HCT116 (cell line): ENCODE results near the gene LIN54. TPM values are rescaled to one million over a fixed set of nuclear protein-coding genes. Genes with fewer than 3 reads are reported as not detected.

Source experiments
- ATAC-seq: fragments of 200-7000 bp; cut with Tn5 transposase; 2 replicates; pipeline ENCODE4 v1.9.1; 2020; ENCODE audit warnings: mild to moderate bottlenecking, moderate library complexity
- BruUV-seq: library from RNA; stranded (reverse); fragments of 400-500 nt; replicated peaks from 2 replicates; lab custom pipeline; 2021; lab: Mats Ljungman, UMichigan
- CTCF ChIA-PET: fragments of 300-600 bp; sonication (Branson Sonifier 250); formaldehyde crosslinking; loops from one replicate; lab custom pipeline; 2021; ENCODE audit warnings: antibody characterized with exemption; lab: Charles Lee
- POLR2A ChIA-PET: fragments of 300-600, 350-600 bp; sonication (Branson Sonifier 250); formaldehyde crosslinking; loops from one replicate; lab custom pipeline; 2021; ENCODE audit warnings: antibody characterized with exemption; lab: Charles Lee
- RAD21 ChIA-PET, 2 experiments: fragments of 300-600 bp; sonication (Branson Sonifier 250); formaldehyde crosslinking; loops; one replicate each; lab custom pipeline; 2023; ENCODE audit warnings: low total read pairs in 2 of 2; ENCODE audit not compliant: uncharacterized antibody in 2 of 2, unreplicated experiment in 2 of 2, low non-redundant PET in 1 of 2; lab: Charles Lee
- DNase-seq: peaks from one replicate; pipeline ENCODE4 v3.0.0-alpha.2; 2010; ENCODE audit warnings: low read depth, low spot score
- H2AFZ ChIP-seq: fragments of 200-600 bp; shearing (Covaris generic), sonication (generic); 2 replicates; pipeline ENCODE4 v1.6.1; 2017; ENCODE audit warnings: low read depth, mixed run types, mixed read lengths, antibody characterized with exemption, low read length; ENCODE audit not compliant: poor library complexity, severe bottlenecking
- H3K27ac ChIP-seq: 2 replicates; pipeline ENCODE4 v1.5.1; 2012; ENCODE audit warnings: low read depth, low read length
- H3K27me3 ChIP-seq: fragments of 200-600 bp; sonication (generic); 2 replicates; pipeline ENCODE4 v1.6.1; 2016; ENCODE audit warnings: mixed run types, low read length, mixed read lengths; ENCODE audit not compliant: insufficient read depth
- H3K36me3 ChIP-seq, 2 experiments: fragments of 200-500 bp in 1 of 2; fragments of 200-600 bp in 1 of 2; sonication (Bioruptor generic) in 1 of 2; sonication (generic) in 1 of 2; 2 replicates each; pipeline versions ENCODE4 v1.5.1 to v1.6.1; 2014 to 2016; ENCODE audit warnings: low read length in 2 of 2, inconsistent platforms in 1 of 2, mixed read lengths in 1 of 2, mixed run types in 1 of 2; ENCODE audit not compliant: insufficient read depth in 2 of 2, control insufficient read depth in 1 of 2
- H3K4me1 ChIP-seq, 2 experiments: fragments of 200-600 bp in 1 of 2; sonication (generic) in 1 of 2; 2 replicates each; pipeline versions ENCODE4 v1.5.1 to v1.6.1; 2012 to 2017; ENCODE audit warnings: low read length in 2 of 2, inconsistent platforms in 1 of 2, mild to moderate bottlenecking in 1 of 2, mixed read lengths in 1 of 2, mixed run types in 1 of 2, moderate library complexity in 1 of 2; ENCODE audit not compliant: insufficient read depth in 2 of 2, control insufficient read depth in 1 of 2
- H3K4me2 ChIP-seq: fragments of 200-600 bp; sonication (generic); 2 replicates; pipeline ENCODE4 v1.6.1; 2017; ENCODE audit warnings: mixed run types, low read length, mixed read lengths
- H3K4me3 ChIP-seq, 2 experiments: fragments of 200-600 bp in 1 of 2; sonication (generic) in 1 of 2; replicated peaks in 1 of 2; 2 replicates each; pipeline ENCODE4 v1.5.1; 2011 to 2016; ENCODE audit warnings: low read length in 2 of 2, control low read depth in 1 of 2, low read depth in 1 of 2, mild to moderate bottlenecking in 1 of 2, mixed read lengths in 1 of 2, mixed run types in 1 of 2
- H3K79me2 ChIP-seq: fragments of 200-600 bp; sonication (generic); 2 replicates; pipeline ENCODE4 v1.6.1; 2017; ENCODE audit warnings: mild to moderate bottlenecking, mixed run types, low read length, moderate library complexity, mixed read lengths; ENCODE audit not compliant: insufficient read depth
- H3K9ac ChIP-seq: fragments of 200-600 bp; sonication (generic); 2 replicates; pipeline ENCODE4 v1.6.1; 2016; ENCODE audit warnings: low read length, mixed read lengths
- H3K9me2 ChIP-seq: fragments of 200-600 bp; sonication (generic), shearing (Covaris generic); 2 replicates; pipeline ENCODE4 v1.6.1; 2017; ENCODE audit warnings: mixed run types, mild to moderate bottlenecking, moderate library complexity; ENCODE audit not compliant: insufficient read depth
- H3K9me3 ChIP-seq, 2 experiments: fragments of 200-500 bp in 1 of 2; fragments of 200-600 bp in 1 of 2; sonication (Bioruptor generic) in 1 of 2; sonication (generic) in 1 of 2; 2 replicates each; pipeline ENCODE4 v1.6.1; 2014 to 2017; ENCODE audit warnings: low read length in 2 of 2, mixed read lengths in 2 of 2, inconsistent platforms in 1 of 2, low read depth in 1 of 2, mild to moderate bottlenecking in 1 of 2, mixed run types in 1 of 2, moderate library complexity in 1 of 2; ENCODE audit not compliant: control insufficient read depth in 1 of 2, insufficient read depth in 1 of 2
- H4K20me1 ChIP-seq: fragments of 200-600 bp; sonication (generic), shearing (Covaris generic); 2 replicates; pipeline ENCODE4 v1.6.1; 2017; ENCODE audit warnings: mixed run types, mild to moderate bottlenecking, moderate library complexity; ENCODE audit not compliant: insufficient read depth
- ATF3 ChIP-seq: IDR thresholded peaks from 2 replicates; pipeline ENCODE4 v1.6.1; 2012
- CEBPB ChIP-seq: IDR thresholded peaks from 2 replicates; pipeline ENCODE4 v1.6.1; 2012; ENCODE audit warnings: low read depth
- CTCF ChIP-seq, 3 experiments: fragments of 200-600 bp in 1 of 3; sonication (generic) in 1 of 3; IDR thresholded peaks in 2 of 3; conservative IDR thresholded peaks in 1 of 3; 2 replicates each; pipeline ENCODE4 v1.5.1; 2012 to 2017; ENCODE audit warnings: low read depth in 2 of 3, low read length in 2 of 3, antibody characterized with exemption in 1 of 3, borderline replicate concordance in 1 of 3, control low read depth in 1 of 3, mild to moderate bottlenecking in 1 of 3, mixed read lengths in 1 of 3, mixed run types in 1 of 3, moderate library complexity in 1 of 3; ENCODE audit not compliant: insufficient read depth in 1 of 3
- ELF1 ChIP-seq: IDR thresholded peaks from 2 replicates; pipeline ENCODE4 v1.6.1; 2012; ENCODE audit warnings: low read depth, borderline replicate concordance
- EZH2 ChIP-seq: fragments of 200-600 bp; sonication (generic); IDR thresholded peaks from 2 replicates; pipeline ENCODE4 v1.6.1; 2017; ENCODE audit warnings: antibody characterized with exemption, mixed run types
- EZH2phosphoT487 ChIP-seq: fragments of 200-600 bp; IDR thresholded peaks from 2 replicates; pipeline ENCODE4 v1.6.1; 2018; ENCODE audit warnings: antibody characterized with exemption, borderline replicate concordance
- FOSL1 ChIP-seq: IDR thresholded peaks from 2 replicates; pipeline ENCODE4 v1.6.1; 2012; ENCODE audit warnings: low read depth
- MAX ChIP-seq: IDR thresholded peaks from 2 replicates; pipeline ENCODE4 v1.6.1; 2012
- POLR2A ChIP-seq: IDR thresholded peaks from 2 replicates; pipeline ENCODE4 v1.7.0; 2011; ENCODE audit warnings: borderline replicate concordance; ENCODE audit not compliant: insufficient read depth, insufficient read length; ENCODE audit errors: extremely low read depth
- REST ChIP-seq: IDR thresholded peaks from 2 replicates; pipeline ENCODE4 v1.6.1; 2012; ENCODE audit warnings: low read depth
- SP1 ChIP-seq: IDR thresholded peaks from 2 replicates; pipeline ENCODE4 v1.6.1; 2012; ENCODE audit warnings: low read depth
- SRF ChIP-seq: IDR thresholded peaks from 2 replicates; pipeline ENCODE4 v1.6.1; 2012; ENCODE audit warnings: low read depth
- TCF7L2 ChIP-seq: IDR thresholded peaks from 2 replicates; pipeline ENCODE4 v1.7.0; 2011; ENCODE audit warnings: borderline replicate concordance, inconsistent platforms; ENCODE audit not compliant: insufficient read depth, insufficient read length; ENCODE audit errors: extremely low read depth
- YY1 ChIP-seq: IDR thresholded peaks from 2 replicates; pipeline ENCODE4 v1.6.1; 2011; ENCODE audit warnings: low read length, low read depth, moderate library complexity, mild to moderate bottlenecking; ENCODE audit not compliant: insufficient replicate concordance; ENCODE audit errors: extremely low read depth
- ZFX ChIP-seq: fragments of 450-650 bp; IDR thresholded peaks from 2 replicates; pipeline ENCODE4 v1.6.1; 2017
- ZNF274 ChIP-seq: fragments of 200-500 bp; sonication (Bioruptor generic); IDR thresholded peaks from 2 replicates; pipeline ENCODE4 v1.6.1; 2014; ENCODE audit warnings: mild to moderate bottlenecking, low read depth, low read length, inconsistent platforms
- intact Hi-C: fragments of 100-400 bp; cut with micrococcal nuclease; formaldehyde crosslinking; loops from 2 replicates; pipeline ENCODE4 v1.10.0; 2022
- total RNA-seq: library from RNA; stranded (reverse); gene quantifications from one replicate; pipeline ENCODE4 v1.2.1, GENCODE V29; 2021; ENCODE audit not compliant: unreplicated experiment
- TF ChIP-seq, protein P1 (sequence below): IDR thresholded peaks from 2 replicates; pipeline ENCODE4 v1.6.1; 2011; ENCODE audit warnings: mild to moderate bottlenecking, low read length, moderate library complexity; ENCODE audit not compliant: insufficient replicate concordance; ENCODE audit errors: extremely low read depth

The LIN54 gene
- total RNA-seq, 1 experiment from 2014 or later = 15.6 TPM

- TF ChIP-seq SP1 (no peak), REST (no peak), ELF1 (no peak), YY1 (no peak), EZH2phosphoT487 (no peak), POLR2A (no peak), CTCF (IDR thresholded peaks at IDR 0.05 in 2 of 3, conservative IDR thresholded peaks at IDR 0.05 in 1 of 3; ENCODE audit: borderline replicate concordance in 1 of 3, insufficient read depth in 1 of 3, low read depth in 2 of 3, low read length in 2 of 3) (no peak), ZNF274 (no peak), EZH2 (no peak), ZFX (no peak), SRF (no peak), TCF7L2 (no peak), ATF3 (no peak), CEBPB (no peak), MAX (no peak), FOSL1 (no peak)
- TF ChIP-seq, protein P1, sequence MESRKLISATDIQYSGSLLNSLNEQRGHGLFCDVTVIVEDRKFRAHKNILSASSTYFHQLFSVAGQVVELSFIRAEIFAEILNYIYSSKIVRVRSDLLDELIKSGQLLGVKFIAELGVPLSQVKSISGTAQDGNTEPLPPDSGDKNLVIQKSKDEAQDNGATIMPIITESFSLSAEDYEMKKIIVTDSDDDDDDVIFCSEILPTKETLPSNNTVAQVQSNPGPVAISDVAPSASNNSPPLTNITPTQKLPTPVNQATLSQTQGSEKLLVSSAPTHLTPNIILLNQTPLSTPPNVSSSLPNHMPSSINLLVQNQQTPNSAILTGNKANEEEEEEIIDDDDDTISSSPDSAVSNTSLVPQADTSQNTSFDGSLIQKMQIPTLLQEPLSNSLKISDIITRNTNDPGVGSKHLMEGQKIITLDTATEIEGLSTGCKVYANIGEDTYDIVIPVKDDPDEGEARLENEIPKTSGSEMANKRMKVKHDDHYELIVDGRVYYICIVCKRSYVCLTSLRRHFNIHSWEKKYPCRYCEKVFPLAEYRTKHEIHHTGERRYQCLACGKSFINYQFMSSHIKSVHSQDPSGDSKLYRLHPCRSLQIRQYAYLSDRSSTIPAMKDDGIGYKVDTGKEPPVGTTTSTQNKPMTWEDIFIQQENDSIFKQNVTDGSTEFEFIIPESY = no peak
- RAD21 ChIA-PET = no interaction called here
- H3K4me3 ChIP-seq = no peak overlapping the region
Observed at GRCh38 chr4:82965763-82966162, 44.9 kb downstream of the LIN54 start.

More at GRCh38 chr4:82965763-82966162, 44.9 kb downstream of the LIN54 start:
- no peaks in the 10 kb centered on the region for H3K79me2 ChIP-seq
- ChIA-PET POLR2A (no interaction called here), CTCF (no interaction called here)
- H3K4me1 ChIP-seq = no peaks in the 10 kb centered on the region
- 0 out of 4 replicates have a peak, but pooled peaks cover 0 to 2% of the 10 kb centered on the region in 2 experiments for H3K36me3 ChIP-seq
- H3K27ac ChIP-seq = no peak overlapping the region
- no peak overlapping the region for H3K4me2 ChIP-seq
- H4K20me1 ChIP-seq = no peaks in the 10 kb centered on the region
- H3K27me3 ChIP-seq = no peaks in the 10 kb centered on the region
- no peaks in the 10 kb centered on the region for H3K9me3 ChIP-seq
- H2AFZ ChIP-seq = no peak overlapping the region
- intact Hi-C loops = no loop called here
- H3K9ac ChIP-seq = no peak overlapping the region
- ATAC-seq (no peak), DNase-seq (no peak)
- TSS peak; percentile 21 for BruUV-seq
- no peaks in the 10 kb centered on the region for H3K9me2 ChIP-seq
